Esophagus muscularis mucosa (tissue), 4 donors: Measurements from ENCODE around the gene PKP4. TPM values are rescaled to one million over a fixed set of nuclear protein-coding genes. Genes with fewer than 3 reads are reported as not detected.

Source experiments
- DNase-seq: peaks from one replicate; pipeline ENCODE4 v3.0.0-alpha.2; 2017; ENCODE audit errors: extremely low spot score
- H3K27ac ChIP-seq, 4 donors: fragments of 200-600 bp; sonication (generic); replicated peaks in 1 of 4; 1 replicate in 3 of 4; 2 replicates in 1 of 4; pipeline ENCODE4 v1.5.1; 2016 to 2019; ENCODE audit warnings: mild to moderate bottlenecking in 1 of 4
- H3K27me3 ChIP-seq, 4 donors: fragments of 200-600 bp; sonication (generic); one replicate each; pipeline versions ENCODE4 v1.5.1 to v1.6.0; 2016 to 2019
- H3K36me3 ChIP-seq, 4 donors: fragments of 200-600 bp; sonication (generic); one replicate each; pipeline ENCODE4 v1.5.1; 2016 to 2019
- H3K4me1 ChIP-seq, 4 donors: fragments of 200-600 bp; sonication (generic); one replicate each; pipeline ENCODE4 v1.5.1; 2016 to 2019
- H3K4me3 ChIP-seq, 4 donors: fragments of 200-600 bp; sonication (generic); 1 replicate in 2 of 4; 2 replicates in 2 of 4; pipeline ENCODE4 v1.5.1; 2016 to 2019; ENCODE audit warnings: mild to moderate bottlenecking in 4 of 4, moderate library complexity in 1 of 4
- H3K9me3 ChIP-seq, 4 donors: fragments of 200-600 bp; sonication (generic); 1 replicate in 3 of 4; 2 replicates in 1 of 4; pipeline ENCODE4 v1.5.1; 2016 to 2019
- CTCF ChIP-seq, 3 experiments: fragments of 200-600 bp in 2 of 3; fragments of 450-650 bp in 1 of 3; sonication (generic) in 2 of 3; IDR thresholded peaks; one replicate each; pipeline ENCODE4 v1.5.1; 2017 to 2019; ENCODE audit warnings: antibody characterized with exemption in 3 of 3, mild to moderate bottlenecking in 2 of 3, moderate library complexity in 1 of 3
- EP300 ChIP-seq: sonication (generic); formaldehyde crosslinking; IDR thresholded peaks from one replicate; pipeline ENCODE4 v1.6.1; 2017; ENCODE audit warnings: antibody characterized with exemption
- POLR2A ChIP-seq: fragments of 450-650 bp; IDR thresholded peaks from one replicate; pipeline ENCODE4 v1.6.1; 2017; ENCODE audit warnings: antibody characterized with exemption, moderate library complexity, mild to moderate bottlenecking, low read depth
- POLR2AphosphoS5 ChIP-seq, 2 donors: sonication (generic); formaldehyde crosslinking; IDR thresholded peaks; one replicate each; pipeline ENCODE4 v1.6.1; 2017; ENCODE audit warnings: antibody characterized with exemption in 2 of 2
- WGBS: methylation state at CpG from one replicate; pipeline ENCODE4 v1.1.5; 2018; 5-methylcytosine and 5-hydroxymethylcytosine counted together
- intact Hi-C: fragments of 100-400 bp; cut with DNase I; formaldehyde crosslinking; loops from one replicate; pipeline ENCODE4 v1.15.1; 2023
- total RNA-seq, 4 donors: library from RNA; depleted of rRNA; stranded (reverse); fragments of >200 nt; gene quantifications; one replicate each; pipeline versions ENCODE4 v1.1.0 to v1.2.1, GENCODE V29; 2016

The PKP4 gene
- total RNA-seq, 4 donors from 2014 or later: 79.7 to 131 (median 93.0) TPM

- Histone ChIP-seq H3K4me1 (peaks cover 0 to 15% (median 8%) of the 10 kb centered on the region in 4 donors), H3K9me3 (no peaks in the 10 kb centered on the region), H3K27me3 (no peaks in the 10 kb centered on the region), H3K27ac (no peak overlapping the region), H3K36me3 (no peaks in the 10 kb centered on the region), H3K4me3 (no peak overlapping the region)
- DNase-seq: no peak
- no peak for TF ChIP-seq CTCF (IDR thresholded peaks at IDR 0.05)
- TF ChIP-seq POLR2A: no peak
- no peak for TF ChIP-seq EP300
- no peak for TF ChIP-seq POLR2AphosphoS5 (IDR thresholded peaks at IDR 0.05)
- intact Hi-C loops: no loop called here
- 92% methylated on average over 4 of the region's 4 CpGs for WGBS
These were observed 132.6 kb downstream of the PKP4 start for GRCh38 chr2:158589303-158589702.

GRCh38 chr2:158598862-158599517 is 142.2 kb downstream of the PKP4 start:
- intact Hi-C loops: no loop called here
- WGBS: 69% methylated on average over 3 of the region's 3 CpGs
- Histone ChIP-seq H3K27ac (peak overlapping the region in 2 of 4 donors; percentile 6 to 43), H3K27me3 (no peaks in the 10 kb centered on the region), H3K4me1 (peaks cover 16 to 26% (median 19%) of the 10 kb centered on the region in 4 donors), H3K36me3 (peaks cover 0 to 5% (median 0%) of the 10 kb centered on the region in 4 donors), H3K4me3 (no peak overlapping the region), H3K9me3 (no peaks in the 10 kb centered on the region)
- no peak for DNase-seq
- TF ChIP-seq CTCF (IDR thresholded peaks at IDR 0.05): no peak
- no peak for TF ChIP-seq POLR2AphosphoS5 (IDR thresholded peaks at IDR 0.05)
- no peak for TF ChIP-seq EP300
- TF ChIP-seq POLR2A: no peak

GRCh38 chr2:158599609-158600008 is 142.9 kb downstream of the PKP4 start:
- H3K4me1 ChIP-seq: peaks cover 16 to 26% (median 19%) of the 10 kb centered on the region in 4 donors
- H3K27ac ChIP-seq: peak overlapping the region; percentile 6 to 43 (median 18)
- H3K9me3 ChIP-seq: no peaks in the 10 kb centered on the region
- no peak overlapping the region for H3K4me3 ChIP-seq
- H3K36me3 ChIP-seq: peaks cover 0 to 11% (median 0%) of the 10 kb centered on the region in 4 donors
- TF ChIP-seq POLR2AphosphoS5 (IDR thresholded peaks at IDR 0.05) (no peak), POLR2A (no peak), EP300 (no peak)
- intact Hi-C loops: loop anchor here (10.0 kb wide), 1 partner anchor 145 kb away; the partner anchor contains the start of genes CCDC148 and PKP4
- no peak for DNase-seq
- H3K27me3 ChIP-seq: no peaks in the 10 kb centered on the region

- Histone ChIP-seq H3K9me3 (no peaks in the 10 kb centered on the region), H3K36me3 (peaks cover 0 to 15% (median 0%) of the 10 kb centered on the region in 4 donors), H3K4me3 (no peak overlapping the region), H3K27me3 (no peaks in the 10 kb centered on the region), H3K4me1 (peaks cover 16 to 26% (median 19%) of the 10 kb centered on the region in 4 donors), H3K27ac (peak overlapping the region; percentile 6 to 43 (median 18))
- TF ChIP-seq POLR2A (no peak), EP300 (no peak), POLR2AphosphoS5 (IDR thresholded peaks at IDR 0.05) (peak in 1 of 2 donors; percentile 21)
- 4% methylated on average over 3 of the region's 3 CpGs for WGBS
- intact Hi-C loops: loop anchor here (10.0 kb wide), 1 partner anchor 145 kb away; the partner anchor contains the start of genes CCDC148 and PKP4
- DNase-seq: no peak
These were observed 143.5 kb downstream of the PKP4 start for GRCh38 chr2:158600155-158600802.

GRCh38 chr2:158602027-158602426 is 145.3 kb downstream of the PKP4 start:
- TF ChIP-seq CTCF (IDR thresholded peaks at IDR 0.05): no peak
- TF ChIP-seq EP300: no peak
- no peak for TF ChIP-seq POLR2AphosphoS5 (IDR thresholded peaks at IDR 0.05)
- no peak for TF ChIP-seq POLR2A
- no peak overlapping the region for H3K4me3 ChIP-seq
- peaks cover 16 to 26% (median 19%) of the 10 kb centered on the region in 4 donors for H3K4me1 ChIP-seq
- DNase-seq: no peak
- H3K36me3 ChIP-seq: peaks cover 0 to 15% (median 0%) of the 10 kb centered on the region in 4 donors
- intact Hi-C loops: loop anchor here (10.0 kb wide), 1 partner anchor 147 kb away; the partner anchor contains the start of genes CCDC148 and PKP4
- 90% methylated on average over 2 of the region's 2 CpGs for WGBS
- no peaks in the 10 kb centered on the region for H3K9me3 ChIP-seq
- H3K27ac ChIP-seq: no peak overlapping the region
- no peaks in the 10 kb centered on the region for H3K27me3 ChIP-seq
